ENCODE measurements around the gene TBX2.

- TF ChIP-seq EZH2 (IDR thresholded peaks at IDR 0.05; ENCODE audit: low read length, missing control alignments) = no peak
- TF ChIP-seq CTCF (conservative IDR thresholded peaks at IDR 0.05 in 1 of 2, IDR thresholded peaks at IDR 0.05 in 1 of 2; ENCODE audit: low read depth in 1 of 2, low read length in 2 of 2) = no peak
Measured at GRCh38 chr17:61384692-61385576, 14.7 kb upstream of the TBX2 start.
